ENCODE results near the gene BST1.
A peak's percentile ranks its signal among the peaks of the same experiment; 100 is the strongest.

Gene BST1

DNA sequence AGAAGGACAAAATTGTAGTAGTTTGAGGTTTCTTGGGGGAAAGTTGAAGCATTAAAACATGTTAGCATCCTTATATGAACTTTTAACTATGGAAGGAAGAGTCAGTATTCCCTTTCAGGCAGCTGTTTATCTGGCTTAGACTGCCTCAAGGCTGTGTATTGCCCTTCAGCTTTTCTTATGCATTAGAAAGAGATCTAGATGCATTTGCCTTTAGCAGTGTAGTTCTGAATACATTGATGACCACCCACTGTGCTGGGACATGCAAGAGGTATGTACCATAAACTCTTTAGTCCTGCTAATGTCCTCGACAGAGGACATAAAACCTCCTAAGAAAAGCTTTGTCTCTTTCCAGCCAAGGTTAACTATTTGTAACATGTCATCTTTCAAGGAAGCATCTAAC is 18.4 kb upstream of the BST1 start:
- ATAC-seq (ENCODE audit: low read depth) (no peak), DNase-seq (ENCODE audit: low spot score) (no peak)
- H3K27ac ChIP-seq (ENCODE audit: poor library complexity, severe bottlenecking), result peak overlapping the region; percentile 7
- no peaks in the 10 kb centered on the region for H3K27me3 ChIP-seq (ENCODE audit: insufficient read depth, poor library complexity, severe bottlenecking)
- H3K36me3 ChIP-seq (ENCODE audit: low read depth), result peaks cover 61% of the 10 kb centered on the region
- H3K4me3 ChIP-seq (ENCODE audit: severe bottlenecking), result no peak overlapping the region
- TF ChIP-seq CTCF (IDR thresholded peaks at IDR 0.05; ENCODE audit: poor library complexity, severe bottlenecking), result no peak
- H3K4me1 ChIP-seq (ENCODE audit: insufficient read depth, poor library complexity, severe bottlenecking), result peaks cover 18% of the 10 kb centered on the region
- no peaks in the 10 kb centered on the region for H3K9me3 ChIP-seq (ENCODE audit: severe bottlenecking)

GRCh38 chr4:15688051-15688450 is 14.8 kb upstream of the BST1 start:
- H3K4me3 ChIP-seq (ENCODE audit: severe bottlenecking), result no peak overlapping the region
- no peaks in the 10 kb centered on the region for H3K9me3 ChIP-seq (ENCODE audit: severe bottlenecking)
- H3K27me3 ChIP-seq (ENCODE audit: insufficient read depth, poor library complexity, severe bottlenecking), result no peaks in the 10 kb centered on the region
- peak overlapping the region; percentile 98 for H3K27ac ChIP-seq (ENCODE audit: poor library complexity, severe bottlenecking)
- peaks cover 64% of the 10 kb centered on the region for H3K36me3 ChIP-seq (ENCODE audit: low read depth)
- no peak for TF ChIP-seq CTCF (IDR thresholded peaks at IDR 0.05; ENCODE audit: poor library complexity, severe bottlenecking)
- peaks cover 42% of the 10 kb centered on the region for H3K4me1 ChIP-seq (ENCODE audit: insufficient read depth, poor library complexity, severe bottlenecking)
- DNase-seq (ENCODE audit: low spot score) (no peak), ATAC-seq (ENCODE audit: low read depth) (no peak)

GRCh38 chr4:15689540-15689939 is 13.3 kb upstream of the BST1 start:
- Histone ChIP-seq H3K27me3 (ENCODE audit: insufficient read depth, poor library complexity, severe bottlenecking) (no peaks in the 10 kb centered on the region), H3K36me3 (ENCODE audit: low read depth) (peaks cover 51% of the 10 kb centered on the region), H3K27ac (ENCODE audit: poor library complexity, severe bottlenecking) (peak overlapping the region; percentile 98), H3K9me3 (ENCODE audit: severe bottlenecking) (no peaks in the 10 kb centered on the region), H3K4me3 (ENCODE audit: severe bottlenecking) (no peak overlapping the region), H3K4me1 (ENCODE audit: insufficient read depth, poor library complexity, severe bottlenecking) (peaks cover 40% of the 10 kb centered on the region)
- ATAC-seq (ENCODE audit: low read depth), result no peak
- no peak for DNase-seq (ENCODE audit: low spot score)
- TF ChIP-seq CTCF (IDR thresholded peaks at IDR 0.05; ENCODE audit: poor library complexity, severe bottlenecking), result no peak

DNA sequence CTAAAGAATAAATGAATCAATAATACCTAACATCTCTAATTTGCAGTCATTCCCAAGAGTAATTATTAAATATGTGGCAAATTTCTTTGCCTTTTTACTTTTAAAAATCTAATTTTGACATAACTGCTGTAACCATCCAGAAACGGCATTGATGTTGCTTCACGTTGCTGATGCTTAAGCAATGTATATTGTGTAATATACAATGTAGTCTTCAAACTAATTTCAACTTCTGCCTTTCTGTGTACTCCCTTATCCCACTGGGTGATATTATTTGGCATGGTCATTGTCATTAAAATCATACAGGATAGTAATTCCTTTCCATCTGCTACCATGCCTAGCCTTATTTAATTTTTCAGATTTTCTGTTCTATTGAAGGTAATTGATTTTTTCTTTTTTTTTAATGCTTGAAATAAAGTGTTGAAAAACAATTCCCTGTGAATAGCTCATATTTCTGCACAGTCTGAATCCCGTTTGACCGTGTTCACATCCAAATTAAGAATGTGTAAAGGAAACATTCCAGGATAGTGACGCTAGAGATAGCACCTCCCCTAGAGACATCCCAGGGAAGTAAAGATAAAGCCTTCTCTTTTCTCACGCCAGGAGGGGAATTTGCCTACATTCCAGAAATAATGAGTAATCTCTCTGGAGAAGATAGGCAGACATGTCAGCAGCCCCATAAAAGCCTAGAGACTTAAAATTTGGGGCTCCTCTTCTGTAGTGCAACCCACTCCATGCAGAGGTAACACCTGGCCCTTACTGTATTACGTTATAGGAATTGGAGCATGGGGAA is 12.7 kb upstream of the BST1 start:
- Histone ChIP-seq H3K27ac (ENCODE audit: poor library complexity, severe bottlenecking) (peak overlapping the region; percentile 98), H3K4me3 (ENCODE audit: severe bottlenecking) (no peak overlapping the region), H3K36me3 (ENCODE audit: low read depth) (peaks cover 44% of the 10 kb centered on the region), H3K4me1 (ENCODE audit: insufficient read depth, poor library complexity, severe bottlenecking) (peaks cover 47% of the 10 kb centered on the region), H3K9me3 (ENCODE audit: severe bottlenecking) (no peaks in the 10 kb centered on the region), H3K27me3 (ENCODE audit: insufficient read depth, poor library complexity, severe bottlenecking) (no peaks in the 10 kb centered on the region)
- DNase-seq (ENCODE audit: low spot score) (no peak), ATAC-seq (ENCODE audit: low read depth) (peak; percentile 76)
- TF ChIP-seq CTCF (IDR thresholded peaks at IDR 0.05; ENCODE audit: poor library complexity, severe bottlenecking), result no peak

Measured in RWPE2 (cell line).